HG02852 (cell line): ENCODE measurements around the gene FOXK2.
"Not testable (repeated sequence)": the region's sequence is repeated elsewhere in the genome, so short reads cannot be mapped to it uniquely, and the experiment has no call there.

ENCODE experiments used
- ATAC-seq: cut with Tn5 transposase; IDR thresholded peaks from one replicate; pipeline ENCODE4 v1.9.1; 2021; ENCODE audit warnings: mild to moderate bottlenecking, moderate library complexity; ENCODE audit not compliant: unreplicated experiment

Gene FOXK2

DNA sequence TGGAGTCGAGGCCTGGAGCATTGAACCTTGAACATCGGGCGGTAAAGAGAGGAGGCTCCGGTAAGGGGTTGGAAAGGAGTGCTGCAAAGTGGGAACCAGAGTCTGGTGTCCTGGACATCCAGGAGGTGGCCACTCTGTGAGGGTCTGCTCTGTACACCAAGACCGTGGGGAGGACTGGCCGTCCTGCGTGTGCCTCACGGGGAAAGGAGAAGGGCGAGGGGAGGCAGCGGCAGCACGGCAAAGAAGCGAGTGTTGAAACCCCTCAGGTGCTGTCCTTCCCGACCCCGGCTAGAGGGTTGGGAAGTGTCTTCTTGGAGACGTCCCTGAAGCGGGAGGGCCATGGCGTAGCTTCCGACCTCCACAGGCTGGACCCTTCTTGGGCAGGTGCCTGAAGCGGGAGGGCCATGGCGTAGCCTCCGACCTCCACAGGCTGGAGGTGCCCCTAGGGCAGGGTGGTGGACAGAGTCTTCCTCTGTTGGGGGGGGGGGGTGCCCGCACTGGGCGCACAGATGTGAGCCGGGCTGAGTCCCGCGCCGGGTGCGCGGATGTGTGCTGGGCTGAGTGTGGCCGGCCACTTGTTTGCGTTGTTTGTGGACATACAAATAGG lies 42.0 kb downstream of the FOXK2 start:
- ATAC-seq, result no peak

DNA sequence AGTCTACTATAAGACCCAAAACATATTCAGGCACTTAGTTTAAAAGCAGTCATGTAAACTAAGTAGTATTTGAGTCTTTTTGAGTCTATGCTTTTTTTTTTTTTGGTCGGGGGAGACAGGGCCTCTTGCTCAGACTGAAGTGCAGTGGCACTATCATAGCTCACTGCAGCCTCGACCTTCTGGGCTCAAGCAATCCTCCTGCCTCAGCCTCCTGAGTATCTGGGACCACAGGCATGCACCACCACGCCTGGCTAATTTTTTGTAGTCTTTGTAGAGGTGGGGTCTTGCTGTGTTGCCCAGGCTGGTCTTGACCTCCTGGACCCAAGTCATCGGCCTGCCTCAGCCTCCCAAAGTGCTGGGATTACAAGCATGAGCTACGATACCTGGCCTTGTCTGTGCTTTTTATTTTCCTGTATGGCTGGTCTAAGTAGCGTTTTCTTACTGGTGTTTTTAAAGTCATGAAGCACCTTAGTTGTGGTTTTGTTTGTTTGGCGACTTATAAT lies 43.2 kb downstream of the FOXK2 start:
- ATAC-seq, result not testable (repeated sequence)

DNA sequence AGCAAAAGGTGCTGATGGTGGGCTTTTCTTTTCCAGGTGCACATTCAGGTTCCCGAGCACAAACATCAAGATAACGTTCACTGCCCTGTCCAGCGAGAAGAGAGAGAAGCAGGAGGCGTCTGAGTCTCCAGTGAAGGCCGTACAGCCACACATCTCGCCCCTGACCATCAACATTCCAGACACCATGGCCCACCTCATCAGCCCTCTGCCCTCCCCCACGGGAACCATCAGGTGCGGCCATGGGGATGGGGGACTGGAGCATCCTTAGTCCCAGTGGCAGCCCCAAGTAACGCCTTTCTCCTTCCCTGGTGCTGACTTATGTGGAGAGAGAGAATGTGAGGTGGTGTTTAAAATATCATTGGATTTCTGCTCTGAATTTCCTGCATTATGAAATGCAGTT lies 43.8 kb downstream of the FOXK2 start:
- no peak for ATAC-seq

GRCh38 chr17:82563745-82564144 lies 44.2 kb downstream of the FOXK2 start:
- ATAC-seq, result not testable (repeated sequence)

DNA sequence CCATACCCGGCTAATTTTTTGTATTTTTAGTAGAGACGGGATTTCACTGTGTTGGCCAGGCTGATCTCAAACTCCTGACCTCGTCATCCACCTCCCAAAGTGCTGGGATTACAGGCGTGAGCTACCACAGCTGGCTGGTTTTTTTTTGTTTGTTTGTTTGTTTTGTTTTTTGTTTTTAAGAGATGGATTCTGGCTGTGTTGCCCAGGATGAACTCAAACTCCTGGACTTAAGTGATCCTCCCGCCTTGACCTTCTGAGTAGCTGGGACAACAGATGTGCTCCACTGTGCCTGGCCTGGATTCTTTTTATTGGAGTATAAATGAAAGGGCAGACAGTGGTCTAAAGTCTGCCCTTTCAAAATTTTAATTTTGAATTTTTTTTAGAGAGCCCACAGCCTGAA lies 44.7 kb downstream of the FOXK2 start:
- ATAC-seq, result no peak

GRCh38 chr17:82565551-82565950 lies 46.0 kb downstream of the FOXK2 start:
- ATAC-seq, result no peak

GRCh38 chr17:82566129-82566960 lies 46.8 kb downstream of the FOXK2 start:
- no peak for ATAC-seq

DNA sequence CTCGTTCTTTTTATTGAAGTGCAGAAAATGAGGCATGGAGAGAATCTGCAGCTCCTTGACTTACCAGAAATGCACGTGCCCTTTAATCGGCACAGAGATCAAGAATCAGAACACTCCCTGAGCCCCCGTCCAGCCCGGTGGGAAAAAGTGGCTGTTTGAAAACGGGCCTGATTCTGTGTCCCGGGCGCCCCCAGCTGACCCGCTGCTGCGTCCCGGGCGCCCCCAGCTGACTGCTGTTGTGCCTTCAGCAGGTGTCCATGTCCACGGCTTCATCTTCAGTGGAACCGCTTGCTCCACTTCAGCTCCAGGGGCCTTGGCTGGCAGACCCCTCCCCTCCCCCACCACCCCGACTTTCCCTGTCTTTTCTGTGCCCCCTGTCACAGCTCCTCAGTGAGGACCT lies 47.8 kb downstream of the FOXK2 start:
- ATAC-seq, result no peak

DNA sequence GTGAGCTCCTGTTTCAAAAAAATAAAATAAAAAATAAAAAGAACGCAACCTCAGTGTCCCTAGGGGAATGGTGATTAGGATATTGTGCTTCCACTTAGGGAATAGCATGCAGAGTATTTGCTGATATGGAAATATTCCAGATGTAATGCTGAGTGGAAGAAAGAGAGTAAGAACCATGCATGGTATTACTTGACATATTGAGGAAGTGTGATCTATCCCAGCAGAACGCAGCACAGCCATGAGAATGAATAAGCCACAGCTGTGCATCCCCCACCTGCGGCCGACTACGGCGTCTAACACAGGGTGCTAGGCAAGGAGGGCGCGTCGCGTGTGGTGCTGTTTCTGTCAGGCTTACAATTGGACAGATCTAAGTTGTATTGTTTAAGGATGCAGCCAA lies 49.5 kb downstream of the FOXK2 start:
- ATAC-seq, result no peak

DNA sequence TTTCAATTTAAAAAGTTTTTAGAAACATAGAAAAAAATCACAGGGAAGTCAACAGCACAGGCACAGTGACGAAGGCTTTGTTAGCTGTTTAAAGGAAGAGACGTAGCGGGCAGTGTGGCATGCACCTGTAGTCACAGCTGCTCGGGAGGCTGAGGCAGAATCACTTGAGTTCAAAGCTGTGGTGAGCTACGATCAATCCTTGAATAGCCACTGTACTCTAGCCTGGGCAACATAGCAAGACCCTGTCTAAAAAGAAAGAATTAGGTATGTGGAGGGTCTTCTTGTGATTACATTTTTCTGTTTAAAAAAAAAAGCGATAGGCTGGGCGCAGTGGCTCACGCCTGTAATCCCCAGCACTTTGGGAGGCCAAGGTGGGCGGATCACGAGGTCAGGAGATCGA lies 50.1 kb downstream of the FOXK2 start:
- ATAC-seq, result no peak

DNA sequence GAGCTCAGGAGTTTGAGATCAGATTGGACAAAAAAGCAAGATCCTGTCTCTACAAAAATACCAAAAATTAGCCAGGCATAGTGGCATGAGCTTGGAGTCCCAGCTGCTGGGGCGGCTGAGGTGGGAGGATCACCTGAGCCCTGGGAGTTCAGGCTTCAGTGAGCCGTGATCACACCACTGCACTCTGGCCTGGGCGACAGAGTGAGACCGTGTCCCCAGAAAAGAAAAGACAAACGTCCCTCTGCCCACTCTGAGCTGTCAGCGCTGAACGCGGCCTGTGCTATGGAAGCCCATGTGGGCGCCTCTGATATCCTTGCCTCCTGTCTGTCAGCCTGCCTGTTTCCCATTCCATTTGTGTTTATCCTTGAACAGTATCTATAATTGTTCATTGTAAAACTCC lies 50.7 kb downstream of the FOXK2 start:
- no peak for ATAC-seq

GRCh38 chr17:82571855-82572254 lies 52.3 kb downstream of the FOXK2 start:
- ATAC-seq, result no peak

DNA sequence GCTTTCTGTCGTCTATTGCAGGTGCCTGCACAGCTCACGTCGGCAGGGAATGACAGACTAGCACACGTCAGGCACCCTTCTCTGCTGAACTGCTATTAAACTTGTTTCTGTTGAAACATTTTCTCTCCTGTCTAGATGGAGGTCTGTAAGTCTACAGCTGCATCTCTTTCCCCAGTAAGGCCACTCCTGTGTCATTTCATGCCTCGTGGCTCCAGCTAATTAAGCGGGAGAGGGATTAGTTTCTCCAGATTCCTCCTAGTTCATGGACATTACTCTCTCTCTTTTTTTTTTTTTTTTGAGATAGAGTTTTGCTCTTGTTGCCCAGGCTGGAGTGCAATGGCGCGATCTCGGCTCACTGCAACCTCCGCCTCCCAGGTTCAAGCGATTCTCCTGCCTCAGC lies 54.5 kb downstream of the FOXK2 start:
- ATAC-seq, result no peak

GRCh38 chr17:82575581-82576221 lies 56.2 kb downstream of the FOXK2 start:
- ATAC-seq, result not testable (repeated sequence)

- ATAC-seq, result no peak
Observed at GRCh38 chr17:82577300-82577699, 57.8 kb downstream of the FOXK2 start.

- not testable (repeated sequence) for ATAC-seq
Observed at GRCh38 chr17:82579969-82580368, 60.4 kb downstream of the FOXK2 start.

- no peak for ATAC-seq
Observed at GRCh38 chr17:82582213-82582612, 62.7 kb downstream of the FOXK2 start.

GRCh38 chr17:82582709-82583108 lies 63.2 kb downstream of the FOXK2 start:
- no peak for ATAC-seq

GRCh38 chr17:82583720-82584234 lies 64.2 kb downstream of the FOXK2 start:
- ATAC-seq, result no peak

GRCh38 chr17:82585935-82586575 lies 66.5 kb downstream of the FOXK2 start:
- ATAC-seq, result not testable (repeated sequence)

GRCh38 chr17:82586576-82587233 lies 67.2 kb downstream of the FOXK2 start:
- no peak for ATAC-seq
